ENCODE measurements around the gene PRKD1. TPM values are rescaled to one million over a fixed set of nuclear protein-coding genes. Genes with fewer than 3 reads are reported as not detected.

PRKD1 gene
- polyA plus RNA-seq, 3 donors from 2014 or later, result not detected

- Mint-ChIP-seq H3K27me3 (ENCODE audit: low read depth in 3 of 3) (peaks cover 0 to 2% (median 0%) of the 10 kb centered on the region in 3 donors), H3K36me3 (peaks cover 0 to 6% (median 0%) of the 10 kb centered on the region in 3 donors), H3K4me1 (no peaks in the 10 kb centered on the region), H3K9me3 (peaks cover 12 to 36% (median 26%) of the 10 kb centered on the region in 6 donors), H3K27ac (no peak overlapping the region), H3K4me3 (no peak overlapping the region)
- no peak for DNase-seq
Observed at GRCh38 chr14:29603696-29604095, 324.0 kb downstream of the PRKD1 start.

DNA sequence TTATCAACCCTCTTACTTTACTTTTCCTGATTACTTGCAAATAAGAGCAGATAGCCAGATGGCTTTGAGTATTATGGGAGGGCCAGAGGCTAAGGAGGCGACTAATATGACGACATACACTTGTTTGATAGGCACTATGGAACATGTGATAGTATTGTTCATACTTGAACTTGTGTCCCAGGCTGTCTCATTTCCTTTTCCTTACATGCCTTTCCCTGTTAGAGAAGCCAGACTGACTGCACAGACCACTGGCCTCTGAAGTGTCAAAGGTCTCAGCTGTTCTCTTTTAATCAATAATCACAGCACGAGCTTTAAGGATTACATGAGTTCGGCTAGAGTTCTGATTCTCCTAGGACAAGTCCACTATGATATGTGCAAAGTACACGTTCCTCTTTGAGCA, 326.0 kb downstream of the PRKD1 start:
- peaks cover 0 to 6% (median 0%) of the 10 kb centered on the region in 3 donors for H3K36me3 Mint-ChIP-seq
- no peak overlapping the region for H3K27ac Mint-ChIP-seq
- H3K27me3 Mint-ChIP-seq (ENCODE audit: low read depth in 3 of 3), result peaks cover 0 to 2% (median 0%) of the 10 kb centered on the region in 3 donors
- no peak overlapping the region for H3K4me3 Mint-ChIP-seq
- H3K9me3 Mint-ChIP-seq, result peaks cover 9 to 41% (median 20%) of the 10 kb centered on the region in 6 donors
- no peak for DNase-seq
- H3K4me1 Mint-ChIP-seq, result no peaks in the 10 kb centered on the region

DNA sequence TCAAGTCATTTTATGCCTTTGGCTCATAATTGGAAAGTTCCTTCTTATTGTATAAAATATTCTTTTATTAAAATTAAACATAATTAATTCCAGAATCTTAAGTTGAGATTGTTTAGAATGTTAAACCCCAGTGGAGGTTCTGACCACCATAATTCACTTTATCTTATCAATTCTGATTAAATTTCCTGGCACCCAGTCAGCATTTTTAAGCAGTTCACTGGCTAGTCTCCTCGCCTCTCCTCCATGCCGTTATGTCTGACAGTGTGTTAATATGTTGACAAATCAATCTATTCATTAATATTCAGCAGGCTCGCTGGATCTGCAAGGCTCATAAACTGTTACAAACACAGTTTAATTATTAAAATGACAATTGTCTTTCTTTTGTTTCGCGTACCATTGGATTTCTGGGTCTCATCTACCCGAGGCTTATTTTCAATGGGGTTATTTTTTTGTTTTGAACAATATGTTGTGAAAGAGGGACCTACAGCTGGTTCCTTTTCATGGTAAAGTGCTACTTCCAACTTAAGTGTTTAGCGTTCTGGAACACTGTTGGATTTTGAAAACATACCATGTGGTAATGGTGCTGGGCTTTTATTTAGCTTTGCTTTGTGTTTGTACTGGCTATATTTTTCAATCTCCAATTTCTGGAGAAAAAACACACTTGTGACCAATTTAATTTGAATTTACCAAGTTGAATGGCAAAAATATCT, 339.7 kb downstream of the PRKD1 start:
- H3K27me3 Mint-ChIP-seq (ENCODE audit: low read depth in 3 of 3), result no peaks in the 10 kb centered on the region
- H3K36me3 Mint-ChIP-seq, result no peaks in the 10 kb centered on the region
- DNase-seq, result no peak
- no peaks in the 10 kb centered on the region for H3K4me1 Mint-ChIP-seq
- no peak overlapping the region for H3K27ac Mint-ChIP-seq
- H3K4me3 Mint-ChIP-seq, result no peak overlapping the region
- peaks cover 0 to 54% (median 15%) of the 10 kb centered on the region in 6 donors for H3K9me3 Mint-ChIP-seq

DNA sequence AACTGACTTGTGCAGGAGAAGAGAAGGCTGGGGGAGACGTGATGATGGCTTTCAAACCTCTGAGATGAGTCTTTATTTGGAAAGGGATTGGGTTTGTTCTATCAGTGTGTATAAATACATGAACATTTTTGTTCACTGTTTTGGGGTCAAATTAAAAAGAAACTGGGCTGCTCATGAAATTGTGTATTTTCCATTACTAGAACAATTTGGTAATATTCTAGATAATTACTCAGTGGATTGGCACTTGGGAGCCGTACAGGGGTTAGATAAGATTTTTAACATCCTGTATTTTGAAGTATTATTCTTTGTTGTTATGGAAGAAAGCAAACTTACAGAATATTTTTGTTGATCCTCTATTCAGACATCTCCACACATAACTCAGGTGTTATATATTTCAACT, 340.6 kb downstream of the PRKD1 start:
- Mint-ChIP-seq H3K27me3 (ENCODE audit: low read depth in 3 of 3) (no peaks in the 10 kb centered on the region), H3K4me3 (no peak overlapping the region), H3K9me3 (peaks cover 0 to 61% (median 18%) of the 10 kb centered on the region in 6 donors), H3K27ac (no peak overlapping the region), H3K4me1 (no peaks in the 10 kb centered on the region), H3K36me3 (no peaks in the 10 kb centered on the region)
- no peak for DNase-seq

DNA sequence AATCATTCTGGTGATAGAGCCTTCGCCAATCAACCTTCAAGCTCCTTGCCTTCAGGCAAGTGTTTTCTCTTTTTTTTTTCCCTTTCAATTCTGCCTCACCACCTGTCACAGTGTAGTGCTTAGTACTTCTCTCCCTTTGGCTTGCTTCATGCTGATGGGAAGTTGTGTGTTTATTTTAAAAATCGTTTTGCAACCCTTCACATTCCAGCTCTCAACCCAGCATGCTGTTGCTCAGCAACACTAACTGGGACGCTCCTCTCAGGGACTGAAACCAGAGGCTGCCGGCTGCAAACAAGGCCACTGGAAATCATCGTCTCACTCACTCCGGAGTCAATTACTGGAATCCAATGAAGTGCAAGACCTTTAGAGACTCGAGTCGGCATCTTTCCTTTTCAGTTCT, 342.7 kb downstream of the PRKD1 start:
- Mint-ChIP-seq H3K36me3 (no peaks in the 10 kb centered on the region), H3K9me3 (peaks cover 3 to 67% (median 18%) of the 10 kb centered on the region in 6 donors), H3K4me3 (no peak overlapping the region), H3K27ac (no peak overlapping the region), H3K4me1 (no peaks in the 10 kb centered on the region), H3K27me3 (ENCODE audit: low read depth in 3 of 3) (no peaks in the 10 kb centered on the region)
- DNase-seq, result no peak

- H3K9me3 Mint-ChIP-seq, result peaks cover 6 to 68% (median 20%) of the 10 kb centered on the region in 6 donors
- no peak overlapping the region for H3K4me3 Mint-ChIP-seq
- H3K27me3 Mint-ChIP-seq (ENCODE audit: low read depth in 3 of 3), result no peaks in the 10 kb centered on the region
- DNase-seq, result no peak
- H3K36me3 Mint-ChIP-seq, result no peaks in the 10 kb centered on the region
- H3K4me1 Mint-ChIP-seq, result no peaks in the 10 kb centered on the region
- no peak overlapping the region for H3K27ac Mint-ChIP-seq
Observed at GRCh38 chr14:29580763-29581162, 346.9 kb downstream of the PRKD1 start.

DNA sequence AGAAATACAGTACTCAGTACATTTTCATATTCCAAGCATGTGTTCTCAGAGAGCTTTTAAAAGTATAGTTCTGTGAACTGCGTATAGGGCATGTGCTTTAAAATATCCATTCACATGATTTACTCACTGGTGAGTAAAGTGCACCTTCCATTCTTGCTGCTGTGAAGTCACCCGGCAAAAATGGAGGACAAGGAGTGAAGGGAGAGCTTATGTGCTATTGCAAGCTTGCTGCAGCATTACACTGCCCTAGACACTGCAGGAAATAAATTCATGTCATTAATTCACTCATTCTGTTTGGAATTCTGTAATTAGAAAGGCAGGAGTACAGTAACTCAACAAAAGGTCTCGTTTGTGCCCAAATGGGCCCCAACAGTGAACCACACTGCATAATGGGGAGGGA, 347.8 kb downstream of the PRKD1 start:
- Mint-ChIP-seq H3K4me3 (no peak overlapping the region), H3K9me3 (peaks cover 6 to 66% (median 17%) of the 10 kb centered on the region in 6 donors), H3K27me3 (ENCODE audit: low read depth in 3 of 3) (no peaks in the 10 kb centered on the region), H3K4me1 (no peaks in the 10 kb centered on the region), H3K27ac (no peak overlapping the region), H3K36me3 (no peaks in the 10 kb centered on the region)
- DNase-seq, result no peak

- no peaks in the 10 kb centered on the region for H3K4me1 Mint-ChIP-seq
- no peak for DNase-seq
- H3K27ac Mint-ChIP-seq, result no peak overlapping the region
- H3K9me3 Mint-ChIP-seq, result peaks cover 6 to 45% (median 24%) of the 10 kb centered on the region in 6 donors
- no peaks in the 10 kb centered on the region for H3K36me3 Mint-ChIP-seq
- no peaks in the 10 kb centered on the region for H3K27me3 Mint-ChIP-seq (ENCODE audit: low read depth in 3 of 3)
- H3K4me3 Mint-ChIP-seq, result no peak overlapping the region
Observed at GRCh38 chr14:29576927-29577326, 350.7 kb downstream of the PRKD1 start.

DNA sequence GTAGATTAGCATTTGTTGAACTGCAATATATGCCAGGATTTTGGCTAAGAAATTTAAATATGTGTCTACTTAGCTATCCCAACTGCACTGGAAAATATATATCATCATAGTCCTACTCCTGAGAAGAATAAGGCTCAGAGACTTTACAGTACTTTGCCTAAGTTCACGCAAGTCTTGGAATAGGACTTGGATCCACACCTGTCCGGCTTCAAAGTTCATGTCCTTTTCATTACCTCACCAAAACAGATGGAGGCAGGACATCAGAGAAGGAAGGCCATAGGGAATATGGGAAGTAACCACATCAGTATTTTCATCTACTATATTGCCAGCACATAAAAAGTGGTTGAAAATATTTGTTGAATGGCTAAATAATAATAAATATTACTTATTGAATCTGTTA, 358.5 kb downstream of the PRKD1 start:
- H3K4me3 Mint-ChIP-seq, result no peak overlapping the region
- no peaks in the 10 kb centered on the region for H3K4me1 Mint-ChIP-seq
- no peak overlapping the region for H3K27ac Mint-ChIP-seq
- H3K27me3 Mint-ChIP-seq (ENCODE audit: low read depth in 3 of 3), result peaks cover 0 to 2% (median 0%) of the 10 kb centered on the region in 3 donors
- peaks cover 0 to 4% (median 3%) of the 10 kb centered on the region in 3 donors for H3K36me3 Mint-ChIP-seq
- DNase-seq, result no peak
- H3K9me3 Mint-ChIP-seq, result peaks cover 21 to 66% (median 29%) of the 10 kb centered on the region in 6 donors

- H3K4me3 Mint-ChIP-seq, result no peak overlapping the region
- no peak for DNase-seq
- no peaks in the 10 kb centered on the region for H3K4me1 Mint-ChIP-seq
- H3K27me3 Mint-ChIP-seq (ENCODE audit: low read depth in 3 of 3), result peaks cover 0 to 2% (median 0%) of the 10 kb centered on the region in 3 donors
- H3K36me3 Mint-ChIP-seq, result peaks cover 0 to 3% (median 0%) of the 10 kb centered on the region in 3 donors
- H3K9me3 Mint-ChIP-seq, result peaks cover 15 to 69% (median 28%) of the 10 kb centered on the region in 6 donors
- H3K27ac Mint-ChIP-seq, result no peak overlapping the region
Observed at GRCh38 chr14:29566194-29566593, 361.5 kb downstream of the PRKD1 start.

DNA sequence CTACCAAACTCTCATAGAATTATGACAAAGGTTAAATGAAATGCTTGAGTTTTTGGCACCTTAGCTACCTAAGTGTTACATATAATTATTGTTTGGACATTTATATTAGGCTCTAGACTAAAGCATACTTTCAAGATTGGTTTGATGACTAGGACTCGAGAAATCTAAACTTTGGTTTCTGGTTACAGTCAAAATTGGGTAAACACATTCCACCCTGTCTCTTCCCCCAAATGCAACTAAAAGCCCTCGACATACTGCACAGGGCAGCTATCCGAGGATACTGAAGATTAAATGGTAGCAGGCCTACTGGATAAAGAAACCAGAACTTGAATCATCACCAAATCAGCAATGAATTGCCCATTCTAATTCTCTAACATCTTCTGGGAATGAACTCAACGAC, 369.1 kb downstream of the PRKD1 start:
- Mint-ChIP-seq H3K36me3 (no peaks in the 10 kb centered on the region), H3K4me3 (no peak overlapping the region), H3K9me3 (peaks cover 7 to 51% (median 21%) of the 10 kb centered on the region in 6 donors), H3K4me1 (no peaks in the 10 kb centered on the region), H3K27ac (no peak overlapping the region), H3K27me3 (ENCODE audit: low read depth in 3 of 3) (no peaks in the 10 kb centered on the region)
- no peak for DNase-seq

GRCh38 chr14:29554335-29554734, 373.3 kb downstream of the PRKD1 start:
- Mint-ChIP-seq H3K4me1 (no peaks in the 10 kb centered on the region), H3K36me3 (no peaks in the 10 kb centered on the region), H3K9me3 (peaks cover 8 to 35% (median 18%) of the 10 kb centered on the region in 6 donors), H3K4me3 (no peak overlapping the region), H3K27me3 (ENCODE audit: low read depth in 3 of 3) (no peaks in the 10 kb centered on the region), H3K27ac (no peak overlapping the region)
- no peak for DNase-seq

DNA sequence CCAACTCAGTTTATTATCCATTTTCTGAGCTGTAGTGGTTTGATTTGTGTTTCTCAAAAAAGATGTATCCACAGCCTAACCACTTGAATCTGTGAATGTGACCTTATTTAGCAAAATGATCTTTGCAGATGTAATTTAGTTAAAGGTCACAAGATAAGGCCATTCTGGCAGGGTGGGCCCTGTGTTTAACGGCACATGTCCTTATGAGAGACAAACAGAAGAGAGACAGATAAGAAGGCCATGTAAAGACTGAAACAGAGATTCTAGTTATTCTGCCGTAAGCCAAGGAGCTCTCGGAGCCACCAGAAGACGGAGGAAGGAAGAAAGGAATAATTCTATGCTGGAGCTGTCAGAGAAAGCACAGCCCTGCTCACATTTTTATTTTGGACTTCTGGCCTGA, 374.2 kb downstream of the PRKD1 start:
- Mint-ChIP-seq H3K36me3 (no peaks in the 10 kb centered on the region), H3K4me1 (no peaks in the 10 kb centered on the region), H3K27me3 (ENCODE audit: low read depth in 3 of 3) (no peaks in the 10 kb centered on the region), H3K27ac (no peak overlapping the region), H3K4me3 (no peak overlapping the region), H3K9me3 (peaks cover 3 to 26% (median 13%) of the 10 kb centered on the region in 6 donors)
- no peak for DNase-seq

DNA sequence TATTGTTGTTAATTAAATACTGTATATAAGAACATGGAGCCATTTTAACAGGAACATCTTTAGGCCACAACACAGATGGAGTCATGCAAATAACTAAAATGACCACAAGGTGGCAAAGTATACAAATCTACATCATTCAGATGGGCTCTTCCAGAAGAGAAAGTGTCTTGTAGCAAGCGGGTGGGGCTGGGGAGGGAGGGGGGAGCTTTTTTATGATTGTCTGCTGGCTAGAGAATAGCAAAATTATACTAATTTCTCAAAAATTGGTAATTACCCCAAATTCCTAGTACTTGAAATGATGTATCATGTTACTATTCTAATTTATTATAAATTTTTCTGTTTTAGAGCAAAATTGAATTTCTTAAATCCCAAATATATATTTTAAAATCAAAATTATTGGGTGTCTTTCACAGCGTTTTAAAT, 378.7 kb downstream of the PRKD1 start:
- no peaks in the 10 kb centered on the region for H3K36me3 Mint-ChIP-seq
- peaks cover 4 to 27% (median 7%) of the 10 kb centered on the region in 6 donors for H3K9me3 Mint-ChIP-seq
- no peak for DNase-seq
- peaks cover 0 to 3% (median 0%) of the 10 kb centered on the region in 3 donors for H3K27me3 Mint-ChIP-seq (ENCODE audit: low read depth in 3 of 3)
- no peak overlapping the region for H3K4me3 Mint-ChIP-seq
- no peak overlapping the region for H3K27ac Mint-ChIP-seq
- H3K4me1 Mint-ChIP-seq, result no peaks in the 10 kb centered on the region

GRCh38 chr14:29545714-29546113, 381.9 kb downstream of the PRKD1 start:
- Mint-ChIP-seq H3K4me1 (no peaks in the 10 kb centered on the region), H3K4me3 (no peak overlapping the region), H3K9me3 (peaks cover 3 to 30% (median 5%) of the 10 kb centered on the region in 6 donors), H3K27me3 (ENCODE audit: low read depth in 3 of 3) (peaks cover 0 to 3% (median 0%) of the 10 kb centered on the region in 3 donors), H3K36me3 (no peaks in the 10 kb centered on the region), H3K27ac (no peak overlapping the region)
- DNase-seq, result no peak

All from immature natural killer cell (primary cell).